H1 (cell line): ENCODE data around the gene RNF212. TPM values are rescaled to one million over a fixed set of nuclear protein-coding genes. Genes with fewer than 3 reads are reported as not detected.

Experiments
- RBBP5 ChIP-seq: IDR thresholded peaks from 2 replicates; pipeline ENCODE4 v1.7.1; 2012; ENCODE audit warnings: low read depth, mild to moderate bottlenecking, inconsistent platforms, low read length, moderate library complexity, borderline replicate concordance
- polyA plus RNA-seq, 7 experiments: library from polyadenylated mRNA; depleted of rRNA in 3 of 7; stranded (reverse) in 5 of 7; unstranded in 2 of 7; fragments of >200 nt in 5 of 7; fragments of 200-250 nt in 2 of 7; gene quantifications; 1 replicate in 5 of 7; 2 replicates in 1 of 7; 4 replicates in 1 of 7; pipeline versions ENCODE4 v1.2.1 to v1.2.3, GENCODE V29; 2011 to 2013; ENCODE audit warnings: missing spikeins in 2 of 7, mixed read lengths in 2 of 7
- total RNA-seq: library from RNA; stranded (reverse); fragmentation: NEBNext Ultra II Directional; extraction: Animal tissue kit (Norgen Biotek cat#: 25700); gene quantifications from 2 replicates; pipeline ENCODE4 v1.2.1, GENCODE V29; 2021

The RNF212 gene
- total and polyA plus RNA-seq, 2 of the 8 experiments (the other 6 are each of a cell fraction or from before 2014, with no cell fraction given), result 3.4 to 5.4 TPM

DNA sequence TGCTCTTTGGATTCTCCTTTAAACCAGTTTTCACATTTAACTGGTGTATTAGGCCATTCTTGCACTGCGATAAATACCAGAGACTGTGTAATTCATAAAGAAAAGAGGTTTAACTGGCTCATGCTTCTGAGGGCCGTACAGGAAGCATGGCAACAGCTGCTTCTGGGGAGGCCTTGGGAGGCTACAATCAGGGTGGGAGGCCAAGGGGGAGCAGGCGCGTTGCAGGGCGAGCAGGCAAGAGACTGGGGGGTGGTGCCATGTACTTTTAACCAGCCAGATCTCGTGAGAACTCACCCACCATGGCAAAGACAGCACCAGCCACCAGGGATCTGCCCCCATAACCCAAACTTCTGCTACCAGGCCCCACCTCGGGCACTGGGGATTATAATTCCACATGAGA is 38.1 kb downstream of the RNF212 start (continued):
- TF ChIP-seq RBBP5, result no peak
